SU-DHL-6 (cell line): Measurements from ENCODE around the gene LPCAT2.

Source experiments
- H2AFZ ChIP-seq: fragments of 200-600 bp; sonication (generic); 2 replicates; pipeline ENCODE4 v1.6.1; 2014; ENCODE audit warnings: low read depth, mild to moderate bottlenecking, moderate library complexity, mixed read lengths, antibody characterized with exemption, low read length; ENCODE audit not compliant: severe bottlenecking
- H3F3A ChIP-seq: fragments of 200-600 bp; shearing (Covaris generic); 2 replicates; pipeline ENCODE4 v1.6.0; 2016; ENCODE audit warnings: antibody characterized with exemption, mild to moderate bottlenecking; ENCODE audit not compliant: insufficient read depth
- H3K27ac ChIP-seq: fragments of 200-600 bp; sonication (generic); 2 replicates; pipeline ENCODE4 v1.5.1; 2016; ENCODE audit warnings: low read depth, mild to moderate bottlenecking, low read length, moderate library complexity, mixed read lengths
- H3K27me3 ChIP-seq: fragments of 200-600 bp; sonication (generic), shearing (Covaris generic); 2 replicates; pipeline ENCODE4 v1.6.0; 2014; ENCODE audit warnings: mild to moderate bottlenecking, low read length
- H3K36me3 ChIP-seq: fragments of 200-600 bp; sonication (generic); 2 replicates; pipeline ENCODE4 v1.6.1; 2014; ENCODE audit warnings: mild to moderate bottlenecking, low read length, mixed read lengths
- H3K4me2 ChIP-seq: fragments of 300-600, 200-600 bp; shearing (Covaris generic), sonication (generic); 2 replicates; pipeline ENCODE4 v1.6.0; 2014; ENCODE audit warnings: low read length, low read depth, mild to moderate bottlenecking; ENCODE audit not compliant: poor library complexity, severe bottlenecking
- H3K4me3 ChIP-seq: fragments of 200-600 bp; sonication (generic); 2 replicates; pipeline ENCODE4 v1.5.1; 2014; ENCODE audit warnings: antibody characterized with exemption, low read length, mild to moderate bottlenecking, mixed read lengths; ENCODE audit not compliant: insufficient read depth, poor library complexity, severe bottlenecking
- H3K79me2 ChIP-seq: fragments of 200-600 bp; sonication (generic); 2 replicates; pipeline ENCODE4 v1.6.1; 2014; ENCODE audit warnings: mild to moderate bottlenecking, low read length, moderate library complexity; ENCODE audit not compliant: insufficient read depth
- H3K9ac ChIP-seq: fragments of 200-600 bp; sonication (generic); 2 replicates; pipeline ENCODE4 v1.7.0; 2014; ENCODE audit warnings: mild to moderate bottlenecking, low read length
- H3K9me2 ChIP-seq: fragments of 200-600 bp; sonication (generic); replicated peaks from 2 replicates; pipeline ENCODE4 v1.6.1; 2014; ENCODE audit warnings: low read length; ENCODE audit not compliant: insufficient read depth
- H3K9me3 ChIP-seq: fragments of 200-600 bp; sonication (generic); 2 replicates; pipeline ENCODE4 v1.6.1; 2014; ENCODE audit warnings: low read length, mixed read lengths; ENCODE audit not compliant: insufficient read depth
- H4K20me1 ChIP-seq: fragments of 200-600 bp; sonication (generic); 2 replicates; pipeline ENCODE4 v1.6.1; 2014; ENCODE audit warnings: low read depth, mild to moderate bottlenecking, antibody characterized with exemption, low read length, moderate library complexity, mixed read lengths
- EZH2phosphoT487 ChIP-seq: fragments of 200-600 bp; sonication (generic), shearing (Covaris generic); conservative IDR thresholded peaks from 2 replicates; pipeline ENCODE4 v1.6.1; 2018; ENCODE audit warnings: mild to moderate bottlenecking, antibody characterized with exemption, low read length, moderate library complexity, mixed read lengths
- TF ChIP-seq, protein P1 (sequence below): fragments of 200-600 bp; sonication (generic); IDR thresholded peaks from one replicate; pipeline ENCODE4 v1.5.1; 2017; ENCODE audit warnings: antibody characterized with exemption, mild to moderate bottlenecking, low read length, moderate library complexity; ENCODE audit not compliant: insufficient read depth, poor library complexity, severe bottlenecking

The LPCAT2 gene

DNA sequence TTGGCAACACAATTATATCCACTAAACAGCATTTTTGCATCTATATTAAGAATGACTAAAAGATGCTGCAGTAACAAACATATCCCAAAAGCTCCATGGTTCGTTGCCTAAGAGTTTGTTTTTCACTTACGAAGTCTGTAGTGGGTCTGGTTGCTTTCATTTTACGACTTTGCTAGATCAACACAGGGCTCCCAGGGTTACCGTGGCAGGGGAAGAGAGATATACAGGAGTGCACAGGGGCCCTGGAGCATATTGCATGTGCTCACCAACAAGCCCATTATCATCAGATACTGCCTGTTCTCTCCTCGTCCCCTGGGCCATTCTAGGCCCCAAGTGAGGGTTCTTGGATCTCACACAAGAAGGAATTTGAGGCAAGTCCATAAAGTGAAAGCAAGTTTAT, 33.0 kb upstream of the LPCAT2 start:
- Histone ChIP-seq H3K9ac (no peak overlapping the region), H3K27me3 (no peaks in the 10 kb centered on the region)

GRCh38 chr16:55476625-55477533, 32.0 kb upstream of the LPCAT2 start:
- Histone ChIP-seq H3F3A (no peaks in the 10 kb centered on the region), H3K36me3 (no peaks in the 10 kb centered on the region), H4K20me1 (no peaks in the 10 kb centered on the region), H3K9ac (no peak overlapping the region), H3K4me2 (no peak overlapping the region), H3K27me3 (no peaks in the 10 kb centered on the region), H2AFZ (no peak overlapping the region), H3K4me3 (no peak overlapping the region), H3K9me3 (no peaks in the 10 kb centered on the region), H3K27ac (no peak overlapping the region), H3K9me2 (no peaks in the 10 kb centered on the region), H3K79me2 (no peaks in the 10 kb centered on the region)
- no peak for TF ChIP-seq EZH2phosphoT487
- TF ChIP-seq, protein P1, sequence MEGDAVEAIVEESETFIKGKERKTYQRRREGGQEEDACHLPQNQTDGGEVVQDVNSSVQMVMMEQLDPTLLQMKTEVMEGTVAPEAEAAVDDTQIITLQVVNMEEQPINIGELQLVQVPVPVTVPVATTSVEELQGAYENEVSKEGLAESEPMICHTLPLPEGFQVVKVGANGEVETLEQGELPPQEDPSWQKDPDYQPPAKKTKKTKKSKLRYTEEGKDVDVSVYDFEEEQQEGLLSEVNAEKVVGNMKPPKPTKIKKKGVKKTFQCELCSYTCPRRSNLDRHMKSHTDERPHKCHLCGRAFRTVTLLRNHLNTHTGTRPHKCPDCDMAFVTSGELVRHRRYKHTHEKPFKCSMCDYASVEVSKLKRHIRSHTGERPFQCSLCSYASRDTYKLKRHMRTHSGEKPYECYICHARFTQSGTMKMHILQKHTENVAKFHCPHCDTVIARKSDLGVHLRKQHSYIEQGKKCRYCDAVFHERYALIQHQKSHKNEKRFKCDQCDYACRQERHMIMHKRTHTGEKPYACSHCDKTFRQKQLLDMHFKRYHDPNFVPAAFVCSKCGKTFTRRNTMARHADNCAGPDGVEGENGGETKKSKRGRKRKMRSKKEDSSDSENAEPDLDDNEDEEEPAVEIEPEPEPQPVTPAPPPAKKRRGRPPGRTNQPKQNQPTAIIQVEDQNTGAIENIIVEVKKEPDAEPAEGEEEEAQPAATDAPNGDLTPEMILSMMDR, result no peak

More for the DNA sequence above, 33.0 kb upstream of the LPCAT2 start:
- Histone ChIP-seq H2AFZ (no peak overlapping the region), H3K79me2 (no peaks in the 10 kb centered on the region), H3K9me2 (no peaks in the 10 kb centered on the region), H3K36me3 (no peaks in the 10 kb centered on the region), H3K4me2 (no peak overlapping the region), H3K4me3 (no peak overlapping the region), H4K20me1 (no peaks in the 10 kb centered on the region), H3K27ac (no peak overlapping the region), H3F3A (no peaks in the 10 kb centered on the region), H3K9me3 (no peaks in the 10 kb centered on the region)
- TF ChIP-seq, protein P1, result no peak
- no peak for TF ChIP-seq EZH2phosphoT487

DNA sequence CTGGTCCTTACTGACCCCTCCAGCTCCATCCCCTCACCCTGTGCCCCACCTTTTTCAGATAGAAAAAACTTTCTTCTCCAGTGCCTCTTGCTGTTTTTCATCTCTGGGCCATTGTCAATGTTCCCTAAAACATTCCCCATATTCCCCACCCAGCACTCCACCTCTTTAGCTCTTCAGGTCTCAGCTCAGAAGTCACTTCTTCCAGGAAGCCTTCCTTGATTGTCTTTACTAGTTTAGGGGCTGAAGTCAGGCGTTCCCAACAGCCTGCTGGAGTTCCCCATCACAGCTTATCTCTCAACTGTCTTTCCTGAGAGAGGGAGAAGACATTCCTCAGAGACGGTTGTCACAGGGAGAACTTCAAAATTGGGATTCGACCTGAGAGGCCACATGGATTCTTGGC, 31.1 kb upstream of the LPCAT2 start:
- no peaks in the 10 kb centered on the region for H3K27me3 ChIP-seq

DNA sequence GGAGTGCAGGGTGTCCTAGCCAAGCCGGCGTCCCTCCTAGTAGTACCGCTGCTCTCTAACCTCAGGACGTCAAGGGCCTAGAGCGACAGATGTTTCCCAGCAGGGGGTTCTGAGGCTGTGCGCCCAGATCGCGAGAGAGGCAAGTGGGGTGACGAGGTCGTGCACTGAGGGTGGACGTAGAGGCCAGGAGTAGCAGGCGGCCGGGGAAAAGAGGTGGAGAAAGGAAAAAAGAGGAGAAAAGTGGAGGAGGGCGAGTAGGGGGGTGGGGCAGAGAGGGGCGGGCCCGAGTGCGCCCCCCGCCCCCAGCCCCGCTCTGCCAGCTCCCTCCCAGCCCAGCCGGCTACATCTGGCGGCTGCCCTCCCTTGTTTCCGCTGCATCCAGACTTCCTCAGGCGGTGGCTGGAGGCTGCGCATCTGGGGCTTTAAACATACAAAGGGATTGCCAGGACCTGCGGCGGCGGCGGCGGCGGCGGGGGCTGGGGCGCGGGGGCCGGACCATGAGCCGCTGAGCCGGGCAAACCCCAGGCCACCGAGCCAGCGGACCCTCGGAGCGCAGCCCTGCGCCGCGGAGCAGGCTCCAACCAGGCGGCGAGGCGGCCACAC, 29.9 kb upstream of the LPCAT2 start, which contains the start of gene MMP2:
Gene MMP2, plus strand, starts transcription at position 372 of the 603 bp plus-strand sequence. CDS start 282 bp downstream, outside the sequence.
- Histone ChIP-seq H3K9me2 (no peaks in the 10 kb centered on the region), H4K20me1 (no peaks in the 10 kb centered on the region), H3K9ac (no peak within 1 kb of the TSS), H3K79me2 (no peaks in the 10 kb centered on the region), H3K27ac (no peak within 1 kb of the TSS), H3K4me2 (no peak within 1 kb of the TSS), H3K4me3 (no peak within 1 kb of the TSS), H3F3A (no peaks in the 10 kb centered on the region), H3K36me3 (no peaks in the 10 kb centered on the region), H2AFZ (no peak within 1 kb of the TSS), H3K27me3 (no peaks in the 10 kb centered on the region), H3K9me3 (no peaks in the 10 kb centered on the region)
- TF ChIP-seq EZH2phosphoT487, result no peak
- TF ChIP-seq, protein P1, result no peak

More for the DNA sequence above, 31.1 kb upstream of the LPCAT2 start:
- no peak overlapping the region for H2AFZ ChIP-seq
- no peaks in the 10 kb centered on the region for H3K9me2 ChIP-seq
- H3K9me3 ChIP-seq, result no peaks in the 10 kb centered on the region
- H3K36me3 ChIP-seq, result no peaks in the 10 kb centered on the region
- H3F3A ChIP-seq, result no peaks in the 10 kb centered on the region
- no peaks in the 10 kb centered on the region for H4K20me1 ChIP-seq
- H3K4me3 ChIP-seq, result no peak overlapping the region
- H3K4me2 ChIP-seq, result no peak overlapping the region
- H3K27ac ChIP-seq, result no peak overlapping the region
- H3K9ac ChIP-seq, result no peak overlapping the region
- no peaks in the 10 kb centered on the region for H3K79me2 ChIP-seq
- TF ChIP-seq EZH2phosphoT487, result no peak
